Neural cell (in vitro differentiated cells): ENCODE results near the gene SERPINA1.

Experiments
- CTCF ChIP-seq: fragments of 450-650 bp; IDR thresholded peaks from 2 replicates; pipeline ENCODE4 v1.5.1; 2014; ENCODE audit warnings: antibody characterized with exemption, mild to moderate bottlenecking, moderate library complexity; ENCODE audit not compliant: poor library complexity, severe bottlenecking
- EZH2 ChIP-seq: fragments of 200-600, 300-800 bp; shearing (Covaris generic), sonication (generic); IDR thresholded peaks from 2 replicates; pipeline ENCODE4 v1.6.1; 2014; ENCODE audit warnings: antibody characterized with exemption, low read length, borderline replicate concordance, mild to moderate bottlenecking; ENCODE audit not compliant: insufficient read depth, poor library complexity, severe bottlenecking
- POLR2AphosphoS5 ChIP-seq: IDR thresholded peaks from 2 replicates; pipeline ENCODE4 v1.6.1; 2012
- RAD21 ChIP-seq: fragments of 450-650 bp; conservative IDR thresholded peaks from 2 replicates; pipeline ENCODE4 v1.6.1; 2014; ENCODE audit warnings: antibody characterized with exemption, mild to moderate bottlenecking, moderate library complexity
- TAF1 ChIP-seq: IDR thresholded peaks from 2 replicates; pipeline ENCODE4 v1.6.1; 2012; ENCODE audit warnings: low read depth

GRCh38 chr14:94407906-94408305, 19.5 kb upstream of the SERPINA1 start:
- TF ChIP-seq CTCF: no peak
- no peak for TF ChIP-seq TAF1
- no peak for TF ChIP-seq POLR2AphosphoS5
- TF ChIP-seq EZH2: no peak
- no peak for TF ChIP-seq RAD21
